GM12878 (cell line): Measurements from ENCODE around the gene SLX4IP. TPM values are rescaled to one million over a fixed set of nuclear protein-coding genes. Genes with fewer than 3 reads are reported as not detected.

Experiments used
- ATAC-seq: fragments of 200-7000 bp; cut with Tn5 transposase; 3 replicates; pipeline ENCODE4 v1.9.1; 2020; ENCODE audit warnings: mild to moderate bottlenecking, moderate library complexity
- BruUV-seq: library from RNA; stranded (reverse); fragments of 400-500 nt; replicated peaks from 2 replicates; lab custom pipeline; 2021; lab: Mats Ljungman, UMichigan
- CTCF ChIA-PET: fragments of 300-600 bp; sonication (Branson Sonifier 250); formaldehyde crosslinking; extraction: SDS; loops from one replicate; lab custom pipeline; 2021; ENCODE audit warnings: inconsistent platforms; lab: Yijun Ruan, JAX
- POLR2A ChIA-PET: fragments of 350-600 bp; formaldehyde crosslinking; extraction: SDS; loops from one replicate; lab custom pipeline; 2021; ENCODE audit warnings: inconsistent platforms; lab: Charles Lee
- RAD21 ChIA-PET: fragments of 300-600 bp; sonication (Branson Sonifier 250); formaldehyde crosslinking; loops from one replicate; lab custom pipeline; 2023; ENCODE audit warnings: antibody characterized with exemption; ENCODE audit not compliant: unreplicated experiment; lab: Charles Lee
- SMC1A ChIA-PET: fragments of 300-600 bp; sonication (Branson Sonifier 250); formaldehyde crosslinking; loops from one replicate; lab custom pipeline; 2023; ENCODE audit not compliant: unreplicated experiment, uncharacterized antibody; lab: Charles Lee
- DNase-seq: peaks from one replicate; pipeline ENCODE4 v3.0.0-alpha.2; 2011; ENCODE audit warnings: low read depth, low spot score
- FAIRE-seq: peaks from 3 replicates; lab custom pipeline; 2011; peaks lifted over from hg19 to GRCh38; lab: Jason Lieb, UNC
- H2AFZ ChIP-seq: 2 replicates; pipeline ENCODE4 v1.6.0; 2011; ENCODE audit warnings: low read depth, low read length, control low read depth; ENCODE audit not compliant: control insufficient read depth
- H3K27ac ChIP-seq: 2 replicates; pipeline ENCODE4 v1.5.1; 2011; ENCODE audit warnings: control low read depth; ENCODE audit not compliant: control insufficient read depth, insufficient read depth
- H3K27me3 ChIP-seq, 2 experiments: replicated peaks in 1 of 2; 2 replicates each; pipeline versions ENCODE4 v1.6.0 to v1.6.1; 2011; ENCODE audit warnings: low read length in 1 of 2; ENCODE audit not compliant: control insufficient read depth in 2 of 2, insufficient read depth in 2 of 2
- H3K36me3 ChIP-seq, 2 experiments: 2 replicates each; pipeline ENCODE4 v1.5.1; 2011; ENCODE audit warnings: low read length in 1 of 2; ENCODE audit not compliant: control insufficient read depth in 2 of 2, insufficient read depth in 2 of 2
- H3K4me1 ChIP-seq: 2 replicates; pipeline ENCODE4 v1.6.1; 2011; ENCODE audit warnings: mild to moderate bottlenecking, low read length, moderate library complexity, mixed read lengths; ENCODE audit not compliant: control insufficient read depth, insufficient read depth
- H3K4me2 ChIP-seq: 2 replicates; pipeline ENCODE4 v1.6.0; 2011; ENCODE audit warnings: control low read depth; ENCODE audit not compliant: control insufficient read depth, insufficient read depth
- H3K4me3 ChIP-seq: fragments of 200-600 bp; sonication (generic); 2 replicates; pipeline ENCODE4 v1.5.1; 2016
- H3K79me2 ChIP-seq: 2 replicates; pipeline ENCODE4 v1.6.0; 2011; ENCODE audit warnings: low read length; ENCODE audit not compliant: control insufficient read depth, insufficient read depth
- H3K9ac ChIP-seq: 2 replicates; pipeline ENCODE4 v1.8.0; 2011; ENCODE audit warnings: low read length, control low read depth, mixed read lengths; ENCODE audit not compliant: control insufficient read depth, insufficient read depth
- H3K9me3 ChIP-seq: replicated peaks from 3 replicates; pipeline ENCODE4 v1.5.1; 2011; ENCODE audit warnings: mild to moderate bottlenecking, low read length; ENCODE audit not compliant: control insufficient read depth, insufficient read depth
- H4K20me1 ChIP-seq: 2 replicates; pipeline ENCODE4 v1.6.0; 2011; ENCODE audit not compliant: control insufficient read depth, insufficient read depth
- CBX5 ChIP-seq: sonication (generic); IDR thresholded peaks from 2 replicates; pipeline ENCODE4 v1.6.1; 2016; ENCODE audit warnings: low read depth, moderate library complexity, mild to moderate bottlenecking, inconsistent platforms
- IRF5 ChIP-seq: fragments of 450-650 bp; IDR thresholded peaks from 2 replicates; pipeline ENCODE4 v1.6.1; 2017; ENCODE audit warnings: borderline replicate concordance
- NRF1 ChIP-seq: conservative IDR thresholded peaks from 2 replicates; pipeline ENCODE4 v1.6.1; 2011; ENCODE audit warnings: mild to moderate bottlenecking, low read depth, low read length, improper control_type of control experiment
- SUPT20H ChIP-seq: IDR thresholded peaks from 2 replicates; pipeline ENCODE4 v1.6.1; 2011; ENCODE audit warnings: low read depth, mild to moderate bottlenecking, low read length, moderate library complexity, borderline replicate concordance; ENCODE audit not compliant: control insufficient read depth
- ZNF217 ChIP-seq: fragments of 450-650 bp; IDR thresholded peaks from 2 replicates; pipeline ENCODE4 v1.6.1; 2017; ENCODE audit warnings: antibody characterized with exemption, mild to moderate bottlenecking
- ZSCAN29 ChIP-seq: fragments of 450-650 bp; IDR thresholded peaks from 2 replicates; pipeline ENCODE4 v1.6.1; 2017; ENCODE audit warnings: mild to moderate bottlenecking, moderate library complexity
- WGBS: methylation state at CpG from one replicate; pipeline ENCODE4 v1.1.6; 2016; ENCODE audit warnings: low lambda C conversion rate; ENCODE audit not compliant: insufficient replicate concordance, insufficient coverage; ENCODE audit errors: missing lambda C conversion rate; 5-methylcytosine and 5-hydroxymethylcytosine counted together
- in situ Hi-C: fragments of 300-500 bp; cut with MboI; formaldehyde crosslinking; loops from 9 replicates; pipeline ENCODE4 v1.14.3; 2018; ENCODE audit warnings: mixed read lengths
- intact Hi-C: fragments of 100-400 bp; cut with micrococcal nuclease; formaldehyde crosslinking; loops from one replicate; pipeline ENCODE4 v1.14.2; 2022; ENCODE audit not compliant: unreplicated experiment
- polyA plus RNA-seq, 11 experiments: library from polyadenylated mRNA; depleted of rRNA in 4 of 11; unstranded in 6 of 11; stranded (reverse) in 5 of 11; fragments of >200 nt; fragmentation: Nextera tagmentation in 4 of 11; fragmentation: Illumina TruSeq in 1 of 11; extraction: Ambion mirVana in 4 of 11; extraction: Trizol in 1 of 11; gene quantifications; 1 replicate in 1 of 11; 2 replicates in 10 of 11; pipeline versions ENCODE4 v1.2.1 to v1.2.3, GENCODE V29; 2011 to 2016; ENCODE audit warnings: inconsistent platforms in 2 of 11, missing spikeins in 2 of 11, low read depth in 1 of 11
- total RNA-seq, 4 experiments: library from RNA; depleted of rRNA in 3 of 4; stranded (reverse); fragments of >200 nt in 3 of 4; fragmentation: Illumina TruSeq in 1 of 4; extraction: Trizol in 1 of 4; gene quantifications; 2 replicates each; pipeline versions ENCODE4 v1.2.1 to v1.2.3, GENCODE V29; 2013 to 2021

Gene SLX4IP
- total and polyA plus RNA-seq, 10 of the 15 experiments (the other 5 are each of a cell fraction or from before 2014, with no cell fraction given), result 2.2 to 11.0 (median 6.3) TPM

GRCh38 chr20:10659651-10660601 is 224.8 kb downstream of the SLX4IP start:
- FAIRE-seq, result no peak
- Histone ChIP-seq H3K27ac (no peak overlapping the region), H3K4me3 (no peak overlapping the region), H3K79me2 (no peaks in the 10 kb centered on the region), H3K4me2 (no peak overlapping the region), H3K27me3 (no peaks in the 10 kb centered on the region), H3K4me1 (peaks cover 3% of the 10 kb centered on the region; the same call in 1 of the 2 replicates), H3K9me3 (no peaks in the 10 kb centered on the region), H3K36me3 (peaks cover 1 to 2% of the 10 kb centered on the region in 2 experiments; a peak in 3 of 4 replicates), H4K20me1 (peaks cover 2% of the 10 kb centered on the region; the same call in 1 of the 2 replicates), H2AFZ (no peak overlapping the region), H3K9ac (no peak overlapping the region)
- no TSS peak for BruUV-seq
- RAD21 ChIA-PET, result interaction anchor here (0.7 kb wide), 1 partner anchor 773 kb away, joined by 3 read pairs; no protein-coding TSS in a partner anchor
- TF ChIP-seq CBX5 (no peak), IRF5 (no peak), SUPT20H (no peak), ZNF217 (no peak), ZSCAN29 (no peak), NRF1 (no peak)
- ATAC-seq, result no peak
- WGBS, result 64% methylated on average over 12 of the region's 12 CpGs
- in situ Hi-C loops (no loop called here), intact Hi-C loops (no loop called here)
- SMC1A ChIA-PET, result interaction anchor here (0.9 to 1.3 kb wide), 4 partner anchors 10 to 39 kb away, joined by 3 to 4 read pairs (median 3); no protein-coding TSS in a partner anchor
- POLR2A ChIA-PET, result no interaction called here
- CTCF ChIA-PET, result interaction anchor here (0.6 to 1.6 kb wide), 3 partner anchors 11 to 682 kb away, joined by 3 to 4 read pairs (median 4); partner anchors contain the start of gene JAG1
- DNase-seq, result no peak
